Thoracic aorta (tissue), 2 donors: ENCODE measurements around the gene C1QC. TPM values are rescaled to one million over a fixed set of nuclear protein-coding genes. Genes with fewer than 3 reads are reported as not detected.

ENCODE experiments used
- ATAC-seq: fragments of 150-250 bp; one replicate; pipeline ENCODE4 v1.8.0; 2017; ENCODE audit warnings: low read depth; ENCODE audit not compliant: insufficient number of reproducible peaks, low FRiP score
- DNase-seq: peaks from one replicate; pipeline ENCODE4 v3.0.0-alpha.2; 2020; ENCODE audit warnings: low spot score
- H3K27ac ChIP-seq, 2 donors: fragments of 200-600 bp; sonication (generic); 1 replicate in 1 of 2; 2 replicates in 1 of 2; pipeline ENCODE4 v1.5.1; 2016; ENCODE audit warnings: mild to moderate bottlenecking in 2 of 2, moderate library complexity in 2 of 2
- H3K27me3 ChIP-seq: fragments of 200-600 bp; sonication (generic); replicated peaks from 2 replicates; pipeline ENCODE4 v1.6.0; 2016; ENCODE audit warnings: mild to moderate bottlenecking; ENCODE audit not compliant: insufficient read depth
- H3K36me3 ChIP-seq: fragments of 200-600 bp; sonication (generic); one replicate; pipeline ENCODE4 v1.5.1; 2016
- H3K4me1 ChIP-seq, 2 donors: fragments of 200-600 bp; sonication (generic); 1 replicate in 1 of 2; 2 replicates in 1 of 2; pipeline versions ENCODE4 v1.5.1 to v1.6.0; 2016; ENCODE audit warnings: low read depth in 2 of 2, mild to moderate bottlenecking in 1 of 2; ENCODE audit not compliant: control insufficient read depth in 1 of 2
- H3K4me3 ChIP-seq: fragments of 200-600 bp; sonication (generic); 2 replicates; pipeline ENCODE4 v1.5.1; 2016; ENCODE audit warnings: mild to moderate bottlenecking
- H3K9me3 ChIP-seq: fragments of 200-600 bp; sonication (generic); 2 replicates; pipeline ENCODE4 v1.5.1; 2016
- CTCF ChIP-seq: fragments of 200-600 bp; sonication (generic); IDR thresholded peaks from one replicate; pipeline ENCODE4 v1.5.1; 2019; ENCODE audit warnings: antibody characterized with exemption
- total RNA-seq, 2 donors: library from RNA; depleted of rRNA; stranded (reverse); fragments of >200 nt; gene quantifications; one replicate each; pipeline versions ENCODE4 v1.1.0 to v1.2.3, GENCODE V29; 2016

Gene C1QC
- total RNA-seq, 2 donors from 2014 or later: 241 to 542 TPM

- ATAC-seq: no peak
Measured at GRCh38 chr1:22688466-22688865, 45.0 kb downstream of the C1QC start.

GRCh38 chr1:22689505-22689904 is 46.1 kb downstream of the C1QC start:
- ATAC-seq: no peak
- H3K9me3 ChIP-seq: no peaks in the 10 kb centered on the region
- H3K36me3 ChIP-seq: no peaks in the 10 kb centered on the region
- no peaks in the 10 kb centered on the region for H3K27me3 ChIP-seq
- no peak for DNase-seq
- H3K4me3 ChIP-seq: no peak overlapping the region
- TF ChIP-seq CTCF: no peak
- no peak overlapping the region for H3K27ac ChIP-seq
- no peaks in the 10 kb centered on the region for H3K4me1 ChIP-seq

More at GRCh38 chr1:22688466-22688865, 45.0 kb downstream of the C1QC start:
- H3K27ac ChIP-seq: no peak overlapping the region
- no peaks in the 10 kb centered on the region for H3K9me3 ChIP-seq
- no peak overlapping the region for H3K4me3 ChIP-seq
- DNase-seq: no peak
- H3K36me3 ChIP-seq: no peaks in the 10 kb centered on the region
- TF ChIP-seq CTCF: no peak
- no peaks in the 10 kb centered on the region for H3K4me1 ChIP-seq
- no peaks in the 10 kb centered on the region for H3K27me3 ChIP-seq

GRCh38 chr1:22691031-22691753 is 47.8 kb downstream of the C1QC start:
- Histone ChIP-seq H3K4me3 (no peak overlapping the region), H3K4me1 (no peaks in the 10 kb centered on the region), H3K36me3 (no peaks in the 10 kb centered on the region), H3K9me3 (no peaks in the 10 kb centered on the region), H3K27ac (no peak overlapping the region), H3K27me3 (no peaks in the 10 kb centered on the region)
- no peak for TF ChIP-seq CTCF
- DNase-seq: no peak
- no peak for ATAC-seq

- Histone ChIP-seq H3K9me3 (no peaks in the 10 kb centered on the region), H3K36me3 (no peaks in the 10 kb centered on the region), H3K27ac (no peak overlapping the region), H3K27me3 (no peaks in the 10 kb centered on the region), H3K4me1 (no peaks in the 10 kb centered on the region), H3K4me3 (no peak overlapping the region)
- DNase-seq: no peak
- no peak for TF ChIP-seq CTCF
- ATAC-seq: no peak
Measured at GRCh38 chr1:22694172-22694571, 50.7 kb downstream of the C1QC start.

- no peak overlapping the region for H3K27ac ChIP-seq
- TF ChIP-seq CTCF: no peak
- ATAC-seq (no peak), DNase-seq (no peak)
- H3K9me3 ChIP-seq: no peaks in the 10 kb centered on the region
- no peaks in the 10 kb centered on the region for H3K4me1 ChIP-seq
- no peaks in the 10 kb centered on the region for H3K27me3 ChIP-seq
- no peaks in the 10 kb centered on the region for H3K36me3 ChIP-seq
- H3K4me3 ChIP-seq: no peak overlapping the region
Measured at GRCh38 chr1:22696610-22697009, 53.2 kb downstream of the C1QC start.

Other genes with a start within 250 kb of the C1QC start
- 10 to 100 TPM; 30.4 to 36.4 TPM for gene ZBTB40, start 191.8 kb upstream of the C1QC start, total RNA-seq
- not detected for gene EPHA8, start 80.1 kb upstream of the C1QC start, total RNA-seq
- gene C1QA, start 7.0 kb upstream of the C1QC start, total RNA-seq: 100 to 1,000 TPM; 234 to 501 TPM
- 100 to 1,000 TPM; 448 to 884 TPM for gene C1QB, start 9.6 kb downstream of the C1QC start, total RNA-seq
- gene EPHB2, start 67.2 kb downstream of the C1QC start, total RNA-seq: 10 to 100 TPM in 1 of 2 donors, 1 to 10 TPM in 1; 9.3 to 10.0 TPM